IMR-90 (cell line): Measurements from ENCODE around the gene FAM193A.

Experiments
- MXI1 ChIP-seq: IDR thresholded peaks from 2 replicates; pipeline ENCODE4 v1.6.1; 2012; ENCODE audit warnings: low read depth, mild to moderate bottlenecking, low read length, moderate library complexity, borderline replicate concordance
- RCOR1 ChIP-seq: IDR thresholded peaks from 2 replicates; pipeline ENCODE4 v1.6.1; 2012; ENCODE audit warnings: mild to moderate bottlenecking, low read length, improper control_type of control experiment; ENCODE audit not compliant: insufficient replicate concordance
- TF ChIP-seq, protein P1 (sequence below): conservative IDR thresholded peaks from 2 replicates; pipeline ENCODE4 v1.5.1; 2012; ENCODE audit warnings: mild to moderate bottlenecking, low read depth, low read length, improper control_type of control experiment

DNA sequence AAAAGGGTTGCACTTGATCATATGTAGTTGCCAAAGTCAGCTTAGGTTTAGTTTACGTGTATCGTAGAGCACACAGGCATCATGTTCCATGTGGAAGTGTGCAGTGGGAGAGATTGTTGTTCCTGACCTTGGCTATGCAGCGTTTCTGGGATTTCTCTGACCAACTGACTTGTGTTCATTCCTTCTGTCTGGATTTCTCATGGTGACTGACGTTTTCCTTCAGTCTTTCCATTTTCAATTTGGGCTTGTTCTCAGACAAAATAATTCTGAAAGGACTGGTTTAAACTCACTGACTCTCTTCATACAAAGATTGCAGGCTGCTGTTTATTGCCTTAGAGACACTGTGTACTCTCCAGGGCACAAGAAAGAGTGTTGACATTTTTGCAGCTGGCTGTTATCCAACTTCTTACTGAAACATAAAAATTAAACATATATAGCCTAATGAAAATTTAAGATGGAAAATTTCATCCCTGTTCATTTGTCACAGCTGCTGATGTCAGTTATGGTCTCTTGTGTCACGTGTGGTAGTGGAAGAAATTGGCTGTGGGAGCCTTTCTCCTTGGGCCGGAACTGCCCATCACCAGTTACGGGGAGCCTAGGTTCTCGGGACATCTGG, 124.3 kb downstream of the FAM193A start:
- TF ChIP-seq, protein P1, sequence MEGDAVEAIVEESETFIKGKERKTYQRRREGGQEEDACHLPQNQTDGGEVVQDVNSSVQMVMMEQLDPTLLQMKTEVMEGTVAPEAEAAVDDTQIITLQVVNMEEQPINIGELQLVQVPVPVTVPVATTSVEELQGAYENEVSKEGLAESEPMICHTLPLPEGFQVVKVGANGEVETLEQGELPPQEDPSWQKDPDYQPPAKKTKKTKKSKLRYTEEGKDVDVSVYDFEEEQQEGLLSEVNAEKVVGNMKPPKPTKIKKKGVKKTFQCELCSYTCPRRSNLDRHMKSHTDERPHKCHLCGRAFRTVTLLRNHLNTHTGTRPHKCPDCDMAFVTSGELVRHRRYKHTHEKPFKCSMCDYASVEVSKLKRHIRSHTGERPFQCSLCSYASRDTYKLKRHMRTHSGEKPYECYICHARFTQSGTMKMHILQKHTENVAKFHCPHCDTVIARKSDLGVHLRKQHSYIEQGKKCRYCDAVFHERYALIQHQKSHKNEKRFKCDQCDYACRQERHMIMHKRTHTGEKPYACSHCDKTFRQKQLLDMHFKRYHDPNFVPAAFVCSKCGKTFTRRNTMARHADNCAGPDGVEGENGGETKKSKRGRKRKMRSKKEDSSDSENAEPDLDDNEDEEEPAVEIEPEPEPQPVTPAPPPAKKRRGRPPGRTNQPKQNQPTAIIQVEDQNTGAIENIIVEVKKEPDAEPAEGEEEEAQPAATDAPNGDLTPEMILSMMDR = no peak
- TF ChIP-seq MXI1 (no peak), RCOR1 (no peak)
